ENCODE measurements around the gene PAPPA2.

Gene PAPPA2

DNA sequence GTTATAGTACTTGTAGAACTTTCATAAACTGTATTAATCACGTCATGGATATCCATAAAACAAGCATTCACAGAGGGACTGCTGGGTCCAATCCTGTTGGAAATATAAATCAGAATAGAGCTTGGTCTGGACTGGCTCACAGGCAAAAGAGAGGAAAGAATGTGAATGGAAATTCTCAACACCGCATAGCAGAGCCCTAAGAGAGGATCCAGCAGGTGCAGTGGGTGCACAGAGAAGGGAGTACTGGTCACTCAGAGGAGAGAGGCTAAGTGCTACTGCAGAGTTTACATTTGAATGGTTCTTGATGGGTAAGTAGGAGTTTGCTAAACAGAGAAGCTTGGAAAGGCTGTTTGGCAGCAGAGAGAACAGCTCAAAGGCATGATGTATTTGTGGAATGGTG lies 231.7 kb downstream of the PAPPA2 start:
- H4K8ac ChIP-seq (ENCODE audit: low read depth, low read length): no peak overlapping the region
- H3K9ac ChIP-seq (ENCODE audit: low read length): no peak overlapping the region
- H3K23ac ChIP-seq (ENCODE audit: low read length): no peak overlapping the region
- peaks cover 2 to 6% of the 10 kb centered on the region in 2 experiments for H3K36me3 ChIP-seq (ENCODE audit: control insufficient read depth in 1 of 2, insufficient read depth in 2 of 2, low read length in 2 of 2)
- no peak overlapping the region for H3K4me2 ChIP-seq (ENCODE audit: low read length)
- H2BK12ac ChIP-seq (ENCODE audit: low read length): no peak overlapping the region
- no peak for DNase-seq
- H2AFZ ChIP-seq (ENCODE audit: insufficient read depth, low read length, poor library complexity): no peak overlapping the region
- no peak overlapping the region for H2BK120ac ChIP-seq (ENCODE audit: insufficient read depth, low read length, poor library complexity)
- no peaks in the 10 kb centered on the region for H3K27me3 ChIP-seq (ENCODE audit: insufficient read depth, low read length)
- H4K91ac ChIP-seq (ENCODE audit: low read depth, low read length): no peak overlapping the region
- H3K4ac ChIP-seq (ENCODE audit: low read depth, low read length): no peak overlapping the region
- H3K4me1 ChIP-seq (ENCODE audit: control insufficient read depth in 1 of 2, insufficient read depth in 2 of 2, low read length in 2 of 2): peaks cover 24 to 27% of the 10 kb centered on the region in 2 experiments
- H3K4me3 ChIP-seq (ENCODE audit: low read depth, low read length): no peak overlapping the region
- no peaks in the 10 kb centered on the region for H3K9me3 ChIP-seq (ENCODE audit: insufficient read depth, low read depth, low read length)
- no peak overlapping the region for H3K27ac ChIP-seq (ENCODE audit: low read depth, low read length)
- no peak overlapping the region for H3K18ac ChIP-seq (ENCODE audit: low read length)
- no peak overlapping the region for H2BK5ac ChIP-seq (ENCODE audit: low read depth, low read length, poor library complexity)
- no peak overlapping the region for H4K12ac ChIP-seq (ENCODE audit: low read depth, low read length)
- H3K79me1 ChIP-seq (ENCODE audit: low read length): peaks cover 10% of the 10 kb centered on the region
- no peaks in the 10 kb centered on the region for H3K79me2 ChIP-seq (ENCODE audit: control insufficient read depth, insufficient read depth, low read length, poor library complexity)
- no CpG with 5 or more reads among the region's 2 CpGs for WGBS (ENCODE audit: extremely low coverage, insufficient coverage, insufficient read length)
- no peak overlapping the region for H3K14ac ChIP-seq (ENCODE audit: low read length)
- no peak overlapping the region for H2AK5ac ChIP-seq (ENCODE audit: low read length)

- peaks cover 24 to 27% of the 10 kb centered on the region in 2 experiments for H3K4me1 ChIP-seq (ENCODE audit: control insufficient read depth in 1 of 2, insufficient read depth in 2 of 2, low read length in 2 of 2)
- H3K36me3 ChIP-seq (ENCODE audit: control insufficient read depth in 1 of 2, insufficient read depth in 2 of 2, low read length in 2 of 2): peaks cover 2 to 6% of the 10 kb centered on the region in 2 experiments
- no peaks in the 10 kb centered on the region for H3K27me3 ChIP-seq (ENCODE audit: insufficient read depth, low read length)
- H2AK5ac ChIP-seq (ENCODE audit: low read length): no peak overlapping the region
- H2AFZ ChIP-seq (ENCODE audit: insufficient read depth, low read length, poor library complexity): no peak overlapping the region
- no peaks in the 10 kb centered on the region for H3K9me3 ChIP-seq (ENCODE audit: insufficient read depth, low read depth, low read length)
- no peak overlapping the region for H3K18ac ChIP-seq (ENCODE audit: low read length)
- no peak overlapping the region for H4K12ac ChIP-seq (ENCODE audit: low read depth, low read length)
- no peak overlapping the region for H2BK120ac ChIP-seq (ENCODE audit: insufficient read depth, low read length, poor library complexity)
- peaks cover 10% of the 10 kb centered on the region for H3K79me1 ChIP-seq (ENCODE audit: low read length)
- no peak overlapping the region for H3K4ac ChIP-seq (ENCODE audit: low read depth, low read length)
- H3K4me2 ChIP-seq (ENCODE audit: low read length): no peak overlapping the region
- no peaks in the 10 kb centered on the region for H3K79me2 ChIP-seq (ENCODE audit: control insufficient read depth, insufficient read depth, low read length, poor library complexity)
- H3K27ac ChIP-seq (ENCODE audit: low read depth, low read length): no peak overlapping the region
- no peak overlapping the region for H3K9ac ChIP-seq (ENCODE audit: low read length)
- no peak overlapping the region for H3K4me3 ChIP-seq (ENCODE audit: low read depth, low read length)
- H2BK12ac ChIP-seq (ENCODE audit: low read length): no peak overlapping the region
- no peak overlapping the region for H3K14ac ChIP-seq (ENCODE audit: low read length)
- H2BK5ac ChIP-seq (ENCODE audit: low read depth, low read length, poor library complexity): no peak overlapping the region
- no peak overlapping the region for H3K23ac ChIP-seq (ENCODE audit: low read length)
- no CpG with 5 or more reads among the region's 5 CpGs for WGBS (ENCODE audit: extremely low coverage, insufficient coverage, insufficient read length)
- peak; percentile 24 to 40 for DNase-seq
- H4K91ac ChIP-seq (ENCODE audit: low read depth, low read length): peak overlapping the region; percentile 45
- H4K8ac ChIP-seq (ENCODE audit: low read depth, low read length): no peak overlapping the region
These were observed 233.1 kb downstream of the PAPPA2 start for GRCh38 chr1:176696109-176696508.

DNA sequence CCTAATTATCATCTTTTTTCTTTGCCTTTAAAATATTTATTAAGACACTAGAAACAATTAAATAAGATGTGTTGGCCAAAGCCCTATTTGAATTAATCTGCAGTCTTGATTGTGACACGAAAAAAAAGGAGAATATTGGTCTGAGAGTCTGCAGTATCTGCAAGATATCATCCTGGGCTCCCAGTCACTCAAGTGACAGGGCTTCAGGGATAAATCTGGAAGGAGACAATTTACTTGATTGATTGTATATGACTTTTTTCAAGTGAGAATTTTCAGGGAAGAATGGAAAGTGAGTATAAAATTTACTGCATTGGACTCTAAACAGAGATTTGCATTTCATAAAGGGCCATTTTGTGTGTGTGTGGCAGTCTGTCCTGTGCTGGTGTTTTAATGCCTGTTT lies 233.7 kb downstream of the PAPPA2 start:
- H2BK12ac ChIP-seq (ENCODE audit: low read length): no peak overlapping the region
- H3K79me2 ChIP-seq (ENCODE audit: control insufficient read depth, insufficient read depth, low read length, poor library complexity): no peaks in the 10 kb centered on the region
- no CpG with 5 or more reads among the region's 1 CpG for WGBS (ENCODE audit: extremely low coverage, insufficient coverage, insufficient read length)
- H3K27ac ChIP-seq (ENCODE audit: low read depth, low read length): no peak overlapping the region
- no peak overlapping the region for H2AFZ ChIP-seq (ENCODE audit: insufficient read depth, low read length, poor library complexity)
- no peak for DNase-seq
- H3K27me3 ChIP-seq (ENCODE audit: insufficient read depth, low read length): no peaks in the 10 kb centered on the region
- H2BK5ac ChIP-seq (ENCODE audit: low read depth, low read length, poor library complexity): no peak overlapping the region
- no peak overlapping the region for H2AK5ac ChIP-seq (ENCODE audit: low read length)
- peaks cover 24 to 27% of the 10 kb centered on the region in 2 experiments for H3K4me1 ChIP-seq (ENCODE audit: control insufficient read depth in 1 of 2, insufficient read depth in 2 of 2, low read length in 2 of 2)
- no peak overlapping the region for H3K4ac ChIP-seq (ENCODE audit: low read depth, low read length)
- H4K12ac ChIP-seq (ENCODE audit: low read depth, low read length): no peak overlapping the region
- no peak overlapping the region for H3K14ac ChIP-seq (ENCODE audit: low read length)
- H3K18ac ChIP-seq (ENCODE audit: low read length): no peak overlapping the region
- no peak overlapping the region for H3K23ac ChIP-seq (ENCODE audit: low read length)
- H3K9ac ChIP-seq (ENCODE audit: low read length): no peak overlapping the region
- peaks cover 10% of the 10 kb centered on the region for H3K79me1 ChIP-seq (ENCODE audit: low read length)
- H2BK120ac ChIP-seq (ENCODE audit: insufficient read depth, low read length, poor library complexity): no peak overlapping the region
- H3K4me2 ChIP-seq (ENCODE audit: low read length): no peak overlapping the region
- no peaks in the 10 kb centered on the region for H3K9me3 ChIP-seq (ENCODE audit: insufficient read depth, low read depth, low read length)
- H3K36me3 ChIP-seq (ENCODE audit: control insufficient read depth in 1 of 2, insufficient read depth in 2 of 2, low read length in 2 of 2): peaks cover 2 to 6% of the 10 kb centered on the region in 2 experiments
- no peak overlapping the region for H4K8ac ChIP-seq (ENCODE audit: low read depth, low read length)
- H3K4me3 ChIP-seq (ENCODE audit: low read depth, low read length): no peak overlapping the region
- H4K91ac ChIP-seq (ENCODE audit: low read depth, low read length): no peak overlapping the region

- WGBS (ENCODE audit: extremely low coverage, insufficient coverage, insufficient read length): no CpG with 5 or more reads among the region's 2 CpGs
- Histone ChIP-seq H3K36me3 (ENCODE audit: control insufficient read depth in 1 of 2, insufficient read depth in 2 of 2, low read length in 2 of 2) (peaks cover 2 to 6% of the 10 kb centered on the region in 2 experiments), H3K79me1 (ENCODE audit: low read length) (peaks cover 2% of the 10 kb centered on the region), H3K4me2 (ENCODE audit: low read length) (no peak overlapping the region), H2BK120ac (ENCODE audit: insufficient read depth, low read length, poor library complexity) (no peak overlapping the region), H3K9ac (ENCODE audit: low read length) (no peak overlapping the region), H3K4me1 (ENCODE audit: control insufficient read depth in 1 of 2, insufficient read depth in 2 of 2, low read length in 2 of 2) (peaks cover 6 to 8% of the 10 kb centered on the region in 2 experiments), H3K23ac (ENCODE audit: low read length) (no peak overlapping the region), H3K27me3 (ENCODE audit: insufficient read depth, low read length) (no peaks in the 10 kb centered on the region), H2BK12ac (ENCODE audit: low read length) (no peak overlapping the region), H4K91ac (ENCODE audit: low read depth, low read length) (no peak overlapping the region), H3K27ac (ENCODE audit: low read depth, low read length) (no peak overlapping the region), H2AFZ (ENCODE audit: insufficient read depth, low read length, poor library complexity) (no peak overlapping the region), H3K18ac (ENCODE audit: low read length) (no peak overlapping the region), H2BK5ac (ENCODE audit: low read depth, low read length, poor library complexity) (no peak overlapping the region), H3K4me3 (ENCODE audit: low read depth, low read length) (no peak overlapping the region), H3K79me2 (ENCODE audit: control insufficient read depth, insufficient read depth, low read length, poor library complexity) (no peaks in the 10 kb centered on the region), H4K12ac (ENCODE audit: low read depth, low read length) (no peak overlapping the region), H3K4ac (ENCODE audit: low read depth, low read length) (no peak overlapping the region), H3K14ac (ENCODE audit: low read length) (no peak overlapping the region), H3K9me3 (ENCODE audit: insufficient read depth, low read depth, low read length) (no peaks in the 10 kb centered on the region), H2AK5ac (ENCODE audit: low read length) (no peak overlapping the region), H4K8ac (ENCODE audit: low read depth, low read length) (no peak overlapping the region)
- no peak for DNase-seq
These were observed 236.8 kb downstream of the PAPPA2 start for GRCh38 chr1:176699821-176700220.

Data from trophoblast cell (in vitro differentiated cells and primary cell).